Stimulated activated naive B cell treated with anti-CD40 and anti-IgM and Interleukin-4, amounts not matched to agents 10 μg/mL and 1 μg/mL and 100 μg/mL, for 72 hours (primary cell): ENCODE results near the gene LYZL2.
"Not testable (repeated sequence)": the region's sequence is repeated elsewhere in the genome, so short reads cannot be mapped to it uniquely, and the experiment has no call there.

Experiments
- ATAC-seq, 2 donors: fragments of 150-1000 bp; cut with Tn5 transposase; replicated peaks; 2 replicates each; pipeline ENCODE4 v1.10.0; 2021; ENCODE audit warnings: moderate library complexity in 1 of 2
- DNase-seq: peaks from one replicate; pipeline ENCODE4 v3.0.0; 2021
- H3K27ac Mint-ChIP-seq: one replicate; pipeline ENCODE4 v1.8.0; 2022; ENCODE audit warnings: mild to moderate bottlenecking, mixed read lengths
- H3K27me3 Mint-ChIP-seq, 2 donors: one replicate each; pipeline ENCODE4 v1.8.0; 2022; ENCODE audit warnings: mixed read lengths in 2 of 2
- H3K36me3 Mint-ChIP-seq, 2 donors: one replicate each; pipeline ENCODE4 v1.8.0; 2022; ENCODE audit warnings: mixed read lengths in 2 of 2, mild to moderate bottlenecking in 1 of 2
- H3K4me1 Mint-ChIP-seq, 2 donors: one replicate each; pipeline ENCODE4 v1.8.0; 2022; ENCODE audit warnings: mixed read lengths in 2 of 2, mild to moderate bottlenecking in 1 of 2
- H3K4me3 Mint-ChIP-seq, 2 donors: one replicate each; pipeline ENCODE4 v1.8.0; 2022; ENCODE audit warnings: mild to moderate bottlenecking in 2 of 2, mixed read lengths in 2 of 2, moderate library complexity in 1 of 2
- H3K9me3 Mint-ChIP-seq, 2 donors: one replicate each; pipeline ENCODE4 v1.8.0; 2022; ENCODE audit warnings: mixed read lengths in 2 of 2, mild to moderate bottlenecking in 1 of 2

LYZL2 gene

GRCh38 chr10:30592770-30593169, 36.8 kb downstream of the LYZL2 start:
- not testable (repeated sequence) for ATAC-seq, H3K36me3 Mint-ChIP-seq, DNase-seq, H3K9me3 Mint-ChIP-seq, H3K4me3 Mint-ChIP-seq
- H3K27me3 Mint-ChIP-seq = peaks cover 13 to 14% of the 10 kb centered on the region in 2 donors
- H3K27ac Mint-ChIP-seq = peak overlapping the region; percentile 6
- peaks cover 9 to 17% of the 10 kb centered on the region in 2 donors for H3K4me1 Mint-ChIP-seq

- no peak for DNase-seq
- H3K36me3 Mint-ChIP-seq = no peaks in the 10 kb centered on the region
These were observed 38.3 kb downstream of the LYZL2 start for GRCh38 chr10:30591249-30591670.

GRCh38 chr10:30589441-30589840, 40.1 kb downstream of the LYZL2 start:
- Mint-ChIP-seq H3K4me1 (peaks cover 17 to 27% of the 10 kb centered on the region in 2 donors), H3K4me3 (no peak overlapping the region)
- no peak for DNase-seq

More at GRCh38 chr10:30591249-30591670, 38.3 kb downstream of the LYZL2 start:
- no peak overlapping the region for H3K27ac Mint-ChIP-seq
- no peaks in the 10 kb centered on the region for H3K9me3 Mint-ChIP-seq
- peaks cover 13 to 14% of the 10 kb centered on the region in 2 donors for H3K27me3 Mint-ChIP-seq
- no peak for ATAC-seq
- H3K4me3 Mint-ChIP-seq = no peak overlapping the region
- H3K4me1 Mint-ChIP-seq = peaks cover 16 to 27% of the 10 kb centered on the region in 2 donors

GRCh38 chr10:30587522-30588031, 42.0 kb downstream of the LYZL2 start:
- peak; percentile 82 for DNase-seq
- ATAC-seq = peak; percentile 95 to 96
- H3K27me3 Mint-ChIP-seq = no peaks in the 10 kb centered on the region
- H3K4me3 Mint-ChIP-seq = no peak overlapping the region
- peak overlapping the region; percentile 6 for H3K27ac Mint-ChIP-seq
- H3K4me1 Mint-ChIP-seq = peaks cover 26 to 42% of the 10 kb centered on the region in 2 donors
- H3K9me3 Mint-ChIP-seq = no peaks in the 10 kb centered on the region
- no peaks in the 10 kb centered on the region for H3K36me3 Mint-ChIP-seq

More at GRCh38 chr10:30589441-30589840, 40.1 kb downstream of the LYZL2 start:
- H3K27ac Mint-ChIP-seq = no peak overlapping the region
- ATAC-seq = no peak
- H3K27me3 Mint-ChIP-seq = peaks cover 10% of the 10 kb centered on the region in 2 donors
- H3K36me3 Mint-ChIP-seq = no peaks in the 10 kb centered on the region
- H3K9me3 Mint-ChIP-seq = no peaks in the 10 kb centered on the region

DNA sequence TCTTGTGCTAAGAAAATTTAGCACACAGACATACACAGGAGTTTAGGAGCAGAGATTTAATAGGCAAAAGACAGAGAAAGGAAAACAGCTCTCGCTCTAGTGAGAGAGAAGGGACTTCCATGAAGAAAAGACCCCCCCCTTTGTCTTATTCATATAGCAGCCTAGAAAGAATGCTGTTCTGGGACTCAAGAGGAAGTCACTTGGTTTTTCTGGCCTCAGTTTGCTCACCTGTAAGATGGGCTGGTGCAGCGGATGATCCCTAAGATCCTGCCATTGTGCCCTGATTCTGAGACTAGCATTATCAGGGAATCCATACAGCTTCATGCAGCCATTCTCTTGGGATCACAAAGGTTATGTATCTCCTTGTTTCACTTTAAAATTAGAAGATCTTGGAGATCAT, 42.7 kb downstream of the LYZL2 start:
- Mint-ChIP-seq H3K36me3 (no peaks in the 10 kb centered on the region), H3K9me3 (no peaks in the 10 kb centered on the region), H3K4me1 (peaks cover 27 to 42% of the 10 kb centered on the region in 2 donors), H3K27me3 (no peaks in the 10 kb centered on the region), H3K27ac (no peak overlapping the region), H3K4me3 (no peak overlapping the region)
- ATAC-seq (no peak), DNase-seq (no peak)

DNA sequence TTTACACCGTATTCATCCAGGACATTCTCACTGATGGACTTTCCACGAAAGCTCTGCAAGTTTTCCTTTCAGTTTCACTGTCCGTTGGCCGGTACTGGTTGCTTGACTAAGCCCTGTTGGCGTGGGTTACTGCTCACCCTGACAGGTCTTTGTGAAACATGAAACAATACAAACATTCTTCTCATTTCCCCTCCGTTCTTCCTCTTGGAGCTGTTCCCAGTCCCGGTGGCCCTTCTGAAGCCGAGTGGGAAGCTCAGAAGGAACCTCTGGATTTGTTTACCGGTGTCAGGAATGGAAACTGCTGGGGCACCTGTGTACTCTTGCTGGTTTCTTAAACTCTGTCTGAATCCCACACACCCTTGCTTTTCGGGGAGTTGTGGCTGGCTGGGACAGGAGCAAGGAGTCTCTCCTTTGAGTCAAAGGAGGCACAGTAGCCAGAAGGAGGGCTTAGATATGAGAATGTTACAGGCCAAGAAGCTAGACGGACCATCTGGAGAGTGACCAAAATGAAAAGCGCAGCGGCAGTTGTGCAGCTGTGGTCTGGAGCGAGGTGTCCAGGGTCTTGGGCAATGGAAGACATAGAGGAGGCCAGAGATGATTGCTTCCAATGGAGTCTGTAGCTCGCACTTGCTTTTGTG, 45.7 kb downstream of the LYZL2 start:
- H3K27ac Mint-ChIP-seq = no peak overlapping the region
- H3K36me3 Mint-ChIP-seq = no peaks in the 10 kb centered on the region
- no peak for ATAC-seq
- H3K4me3 Mint-ChIP-seq = peak overlapping the region; percentile 69 to 76
- no peak for DNase-seq
- no peaks in the 10 kb centered on the region for H3K27me3 Mint-ChIP-seq
- H3K9me3 Mint-ChIP-seq = no peaks in the 10 kb centered on the region
- peaks cover 24 to 37% of the 10 kb centered on the region in 2 donors for H3K4me1 Mint-ChIP-seq

GRCh38 chr10:30581779-30582380, 47.7 kb downstream of the LYZL2 start:
- ATAC-seq (no peak), DNase-seq (no peak)
- Mint-ChIP-seq H3K9me3 (no peaks in the 10 kb centered on the region), H3K4me1 (peaks cover 14 to 17% of the 10 kb centered on the region in 2 donors), H3K27ac (no peak overlapping the region), H3K36me3 (no peaks in the 10 kb centered on the region), H3K4me3 (no peak overlapping the region), H3K27me3 (no peaks in the 10 kb centered on the region)

DNA sequence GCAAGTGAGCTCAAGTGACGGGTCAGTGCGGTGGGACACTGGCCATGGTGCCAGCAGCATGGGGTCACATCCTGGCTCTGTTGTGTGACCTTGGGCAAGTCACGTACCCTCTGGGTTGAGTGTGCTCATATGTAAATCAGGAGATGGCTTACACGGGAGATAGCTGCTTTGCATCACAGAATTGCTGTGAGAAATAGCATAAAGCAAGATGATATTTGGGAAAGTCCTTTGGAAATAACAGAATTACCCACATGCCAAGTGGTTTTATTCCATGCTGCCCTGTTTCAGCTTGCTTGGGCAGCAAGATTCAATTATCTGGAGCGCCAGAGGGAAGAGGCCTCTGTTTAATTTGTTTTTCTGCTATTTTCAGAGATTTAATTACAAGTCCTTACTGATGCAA, 48.9 kb downstream of the LYZL2 start:
- ATAC-seq = no peak
- DNase-seq = no peak
- H3K36me3 Mint-ChIP-seq = no peaks in the 10 kb centered on the region
- H3K9me3 Mint-ChIP-seq = no peaks in the 10 kb centered on the region
- H3K27me3 Mint-ChIP-seq = no peaks in the 10 kb centered on the region
- H3K27ac Mint-ChIP-seq = no peak overlapping the region
- no peak overlapping the region for H3K4me3 Mint-ChIP-seq
- peaks cover 10 to 15% of the 10 kb centered on the region in 2 donors for H3K4me1 Mint-ChIP-seq

DNA sequence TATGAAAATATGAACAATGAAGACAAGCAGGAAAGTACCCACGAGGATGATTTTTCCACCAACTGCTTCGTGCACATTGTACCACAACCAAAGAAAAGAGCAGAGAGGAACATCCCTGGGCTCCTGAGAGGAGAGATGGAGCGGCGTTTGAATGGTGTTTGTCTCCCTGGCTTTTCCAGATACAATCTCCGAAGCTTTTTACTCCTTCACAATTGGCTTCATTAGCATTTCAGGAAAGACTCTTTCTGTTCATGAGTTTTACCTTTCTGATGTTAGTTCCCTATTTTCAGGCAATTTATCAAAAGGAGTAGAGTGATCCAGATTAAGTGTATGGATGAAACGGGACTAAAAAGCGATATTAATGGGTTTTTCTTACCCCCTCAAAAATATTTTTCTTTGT, 49.3 kb downstream of the LYZL2 start:
- DNase-seq (no peak), ATAC-seq (no peak)
- H3K36me3 Mint-ChIP-seq = no peaks in the 10 kb centered on the region
- H3K9me3 Mint-ChIP-seq = no peaks in the 10 kb centered on the region
- no peak overlapping the region for H3K27ac Mint-ChIP-seq
- H3K27me3 Mint-ChIP-seq = no peaks in the 10 kb centered on the region
- H3K4me3 Mint-ChIP-seq = no peak overlapping the region
- H3K4me1 Mint-ChIP-seq = peaks cover 10 to 20% of the 10 kb centered on the region in 2 donors

DNA sequence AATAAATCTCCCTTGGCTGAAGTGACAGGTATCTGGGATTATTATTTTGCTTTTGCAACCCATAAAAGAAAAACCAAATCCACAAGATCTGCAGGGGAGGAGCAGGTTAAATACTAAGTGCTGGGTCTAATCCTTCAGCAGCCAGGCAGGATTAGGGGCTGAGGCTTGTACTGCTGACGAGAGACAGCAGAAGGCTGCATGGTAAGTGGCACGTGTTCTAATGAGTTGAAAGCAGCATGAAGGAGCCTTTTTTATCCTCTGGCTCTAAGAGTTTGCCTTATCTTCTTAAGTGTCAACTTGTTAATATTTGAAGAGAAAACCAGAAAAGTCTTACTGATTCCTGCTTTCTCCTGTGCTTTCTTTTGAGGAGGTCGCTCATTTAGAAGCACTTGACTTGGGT, 50.0 kb downstream of the LYZL2 start:
- Mint-ChIP-seq H3K36me3 (no peaks in the 10 kb centered on the region), H3K27ac (peak overlapping the region; percentile 6), H3K27me3 (no peaks in the 10 kb centered on the region), H3K4me3 (no peak overlapping the region), H3K4me1 (peaks cover 10 to 26% of the 10 kb centered on the region in 2 donors), H3K9me3 (no peaks in the 10 kb centered on the region)
- DNase-seq = no peak
- no peak for ATAC-seq

- Mint-ChIP-seq H3K27me3 (no peaks in the 10 kb centered on the region), H3K4me3 (no peak overlapping the region), H3K27ac (no peak overlapping the region), H3K36me3 (no peaks in the 10 kb centered on the region), H3K4me1 (peaks cover 6 to 18% of the 10 kb centered on the region in 2 donors), H3K9me3 (no peaks in the 10 kb centered on the region)
- DNase-seq (no peak), ATAC-seq (no peak)
These were observed 52.5 kb downstream of the LYZL2 start for GRCh38 chr10:30577048-30577447.

GRCh38 chr10:30576641-30577040, 52.9 kb downstream of the LYZL2 start:
- Mint-ChIP-seq H3K27ac (no peak overlapping the region), H3K36me3 (no peaks in the 10 kb centered on the region), H3K4me3 (no peak overlapping the region), H3K4me1 (peaks cover 5 to 18% of the 10 kb centered on the region in 2 donors), H3K9me3 (no peaks in the 10 kb centered on the region), H3K27me3 (no peaks in the 10 kb centered on the region)
- DNase-seq = no peak
- no peak for ATAC-seq

GRCh38 chr10:30574432-30574796, 55.1 kb downstream of the LYZL2 start:
- no peak for DNase-seq
- Mint-ChIP-seq H3K27me3 (no peaks in the 10 kb centered on the region), H3K4me1 (peaks cover 5 to 18% of the 10 kb centered on the region in 2 donors), H3K27ac (no peak overlapping the region), H3K4me3 (no peak overlapping the region), H3K36me3 (no peaks in the 10 kb centered on the region), H3K9me3 (no peaks in the 10 kb centered on the region)
- ATAC-seq = no peak

GRCh38 chr10:30573721-30574431, 55.7 kb downstream of the LYZL2 start:
- H3K27me3 Mint-ChIP-seq = no peaks in the 10 kb centered on the region
- ATAC-seq = no peak
- no peaks in the 10 kb centered on the region for H3K9me3 Mint-ChIP-seq
- DNase-seq = no peak
- H3K4me1 Mint-ChIP-seq = peaks cover 5 to 18% of the 10 kb centered on the region in 2 donors
- no peak overlapping the region for H3K27ac Mint-ChIP-seq
- H3K36me3 Mint-ChIP-seq = no peaks in the 10 kb centered on the region
- H3K4me3 Mint-ChIP-seq = no peak overlapping the region
